ENCODE measurements around the gene PLCG2.

DNA sequence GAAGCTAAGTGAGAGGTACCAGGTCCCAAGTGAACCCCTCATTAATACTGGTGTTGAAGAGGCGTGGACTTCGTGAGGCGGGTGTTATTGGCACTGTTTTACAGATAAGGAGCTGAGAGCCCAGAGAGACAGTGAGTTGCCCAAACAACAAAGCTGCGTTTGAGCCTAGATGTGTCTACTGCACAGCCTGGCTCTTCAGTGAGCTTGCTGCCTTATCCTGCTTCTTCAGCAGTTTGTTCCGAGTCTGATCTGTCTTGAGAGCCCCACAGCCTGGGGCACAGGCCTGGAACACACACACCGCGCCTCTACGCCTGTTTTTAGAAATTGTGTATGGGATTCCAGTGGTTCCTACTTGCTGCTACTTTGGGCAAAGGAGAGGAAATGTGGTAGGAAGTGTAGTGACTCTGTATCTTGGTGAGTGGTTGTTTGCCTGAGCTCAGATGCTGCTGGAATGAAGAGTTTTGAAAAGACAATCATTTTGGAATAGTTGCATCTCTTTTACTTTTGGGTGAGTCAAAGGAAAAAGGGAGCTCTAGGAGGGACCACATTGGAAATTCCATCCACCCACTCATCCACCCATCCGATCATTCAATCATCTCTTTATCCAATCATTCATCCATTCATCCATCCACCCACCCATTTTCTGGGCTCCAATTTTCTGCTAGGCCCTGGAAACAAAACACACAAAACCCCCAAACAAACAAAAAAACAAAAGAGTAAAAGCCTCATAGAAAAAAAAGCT is 22.3 kb upstream of the PLCG2 start:
- TF ChIP-seq CTCF (IDR thresholded peaks at IDR 0.05; ENCODE audit: poor library complexity) (no peak), EZH2 (IDR thresholded peaks at IDR 0.05; ENCODE audit: borderline replicate concordance) (no peak), EZH2phosphoT487 (IDR thresholded peaks at IDR 0.05; ENCODE audit: low read depth, severe bottlenecking, unreplicated experiment) (no peak)
